SK-N-MC (cell line): ENCODE data around the gene CLCN7.

Source experiments
- DNase-seq: peaks from one replicate; pipeline ENCODE4 v3.0.0-alpha.2; 2011; ENCODE audit warnings: low read depth, low spot score
- H3K27ac ChIP-seq: fragments of 200-600 bp; sonication (generic); 2 replicates; pipeline ENCODE4 v1.5.1; 2016; ENCODE audit warnings: mixed run types
- H3K36me3 ChIP-seq: fragments of 200-600 bp; sonication (generic); 2 replicates; pipeline ENCODE4 v1.6.1; 2017; ENCODE audit warnings: antibody characterized with exemption, low read length, mixed read lengths; ENCODE audit not compliant: insufficient read depth
- H3K4me3 ChIP-seq: fragments of 200-600 bp; sonication (generic); 2 replicates; pipeline ENCODE4 v1.5.1; 2016
- H3K9ac ChIP-seq: fragments of 200-600 bp; sonication (generic); 2 replicates; pipeline ENCODE4 v1.8.0; 2017; ENCODE audit warnings: mixed run types, mixed read lengths; ENCODE audit not compliant: insufficient read length
- H3K9me3 ChIP-seq: fragments of 200-600 bp; sonication (generic); 2 replicates; pipeline ENCODE4 v1.6.1; 2017; ENCODE audit warnings: low read depth, mild to moderate bottlenecking, antibody characterized with exemption, low read length, moderate library complexity, mixed read lengths
- EZH2 ChIP-seq: fragments of 200-600 bp; sonication (generic); IDR thresholded peaks from one replicate; pipeline ENCODE4 v1.6.1; 2017; ENCODE audit warnings: antibody characterized with exemption
- FOXP2 ChIP-seq: optimal IDR thresholded peaks from 2 replicates; pipeline ENCODE3; 2011; ENCODE audit warnings: mild to moderate bottlenecking, moderate library complexity; ENCODE audit not compliant: insufficient read depth; ENCODE audit errors: extremely low read length, control extremely low read depth
- POLR2AphosphoS5 ChIP-seq: IDR thresholded peaks from 2 replicates; pipeline ENCODE4 v1.6.1; 2012; ENCODE audit warnings: mild to moderate bottlenecking, low read depth, low read length, borderline replicate concordance

CLCN7 gene

DNA sequence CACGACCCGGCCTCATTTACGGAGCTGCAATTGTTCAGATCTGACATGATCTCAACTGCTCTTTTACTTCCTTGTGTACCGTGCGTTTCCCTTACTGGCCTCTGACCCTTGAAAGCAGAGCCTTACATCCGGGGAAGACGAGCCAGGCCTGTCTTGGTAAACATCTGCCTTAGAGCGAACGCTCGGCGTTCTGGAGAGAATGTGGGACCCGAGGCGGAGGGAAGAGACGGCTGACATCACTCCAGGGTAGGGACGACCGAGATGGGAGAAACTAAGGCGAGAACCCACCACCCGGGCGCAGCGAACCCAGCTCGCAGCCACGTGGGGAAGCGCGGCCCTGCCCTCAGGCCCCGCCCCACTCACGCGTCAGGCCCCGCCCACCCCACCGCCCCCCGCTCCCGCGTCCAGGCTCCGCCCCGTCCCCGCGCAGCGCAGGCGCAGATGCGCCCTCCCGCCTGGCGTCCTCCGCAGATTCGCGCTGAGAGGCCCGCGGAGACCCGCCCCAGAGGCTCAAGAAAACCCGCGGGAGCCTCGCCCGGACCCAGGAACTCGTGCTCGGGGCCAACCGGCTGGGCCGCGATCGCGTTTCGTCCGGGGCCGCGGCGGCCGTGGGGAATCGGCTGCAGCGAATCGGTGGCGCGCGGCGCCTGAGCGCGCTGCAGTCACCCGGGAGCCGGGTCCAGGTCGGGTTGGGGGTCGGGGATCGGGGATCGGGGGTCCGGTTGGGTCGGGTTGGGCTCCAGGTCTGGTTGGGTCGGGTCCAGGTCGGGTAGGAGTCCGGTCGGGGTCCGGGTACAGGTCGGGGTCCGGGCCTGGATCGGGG lies 18.3 kb upstream of the CLCN7 start, which contains the start of gene TELO2:
Gene TELO2 (plus strand): TSS at position 438 of the 823 bp plus-strand sequence. CDS start 922 bp downstream, outside the sequence.
- TF ChIP-seq POLR2AphosphoS5 (peak; percentile 77; the same call in 1 of the 2 replicates), FOXP2 (no peak)
- Histone ChIP-seq H3K9ac (peak within 1 kb of the TSS; percentile 93), H3K36me3 (peaks cover 21% of the 10 kb centered on the region; the same call in 1 of the 2 replicates), H3K9me3 (no peaks in the 10 kb centered on the region), H3K27ac (peak within 1 kb of the TSS; percentile 84), H3K4me3 (peak within 1 kb of the TSS; percentile 93)
- DNase-seq, result peak; percentile 10

GRCh38 chr16:1492082-1492922 lies 17.5 kb upstream of the CLCN7 start:
- Histone ChIP-seq H3K36me3 (peaks cover 18% of the 10 kb centered on the region; the same call in 1 of the 2 replicates), H3K9ac (no peak overlapping the region), H3K4me3 (peak overlapping the region; percentile 93), H3K9me3 (no peaks in the 10 kb centered on the region), H3K27ac (no peak overlapping the region)
- DNase-seq, result no peak
- no peak for TF ChIP-seq POLR2AphosphoS5
- no peak for TF ChIP-seq EZH2
- no peak for TF ChIP-seq FOXP2

DNA sequence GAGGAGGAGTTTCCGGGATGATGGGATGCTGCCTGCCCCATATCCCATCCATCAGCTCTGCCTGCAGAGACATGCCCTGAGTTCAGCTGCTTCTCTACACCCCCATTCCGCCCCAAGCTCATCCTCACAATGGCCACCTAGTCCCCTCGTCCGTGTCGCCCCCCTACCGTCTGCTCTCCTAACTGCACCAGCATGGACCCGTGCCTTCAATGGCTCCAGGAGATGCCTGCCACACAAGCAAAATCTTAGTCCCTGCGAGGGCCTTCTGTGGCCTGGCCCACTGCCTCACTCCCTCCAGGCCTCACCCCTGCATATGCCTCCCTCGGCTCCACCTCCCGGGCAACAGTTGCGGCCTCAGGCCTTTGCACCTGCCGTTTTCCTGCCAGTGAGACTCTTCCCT lies 16.5 kb upstream of the CLCN7 start:
- TF ChIP-seq FOXP2 (no peak), EZH2 (no peak), POLR2AphosphoS5 (no peak)
- Histone ChIP-seq H3K36me3 (peaks cover 10% of the 10 kb centered on the region; the same call in 1 of the 2 replicates), H3K9me3 (no peaks in the 10 kb centered on the region), H3K9ac (no peak overlapping the region), H3K4me3 (no peak overlapping the region), H3K27ac (no peak overlapping the region)
- no peak for DNase-seq

DNA sequence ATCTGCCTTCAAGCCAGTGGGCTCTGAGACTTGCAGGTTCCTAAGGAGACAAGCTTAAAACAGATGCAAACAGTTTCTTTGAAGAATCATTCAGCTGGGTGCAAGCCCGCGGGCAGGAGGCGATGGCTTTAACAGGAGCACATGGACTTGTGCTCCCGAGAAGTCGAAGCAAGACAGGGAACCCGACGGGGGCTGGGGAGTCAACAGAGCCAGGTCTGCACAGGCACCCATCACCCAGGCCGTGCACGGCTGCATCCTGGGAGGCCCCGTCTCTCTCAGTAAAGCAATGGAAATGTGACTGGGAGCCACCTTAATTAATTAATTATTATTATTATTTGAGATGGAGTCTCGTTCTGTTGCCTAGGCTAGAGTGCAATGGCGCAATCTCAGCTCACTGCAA lies 14.2 kb upstream of the CLCN7 start:
- no peak overlapping the region for H3K9ac ChIP-seq
- TF ChIP-seq POLR2AphosphoS5 (no peak), EZH2 (no peak), FOXP2 (no peak)
- H3K36me3 ChIP-seq, result no peaks in the 10 kb centered on the region
- no peak overlapping the region for H3K4me3 ChIP-seq
- DNase-seq, result no peak
- H3K9me3 ChIP-seq, result no peaks in the 10 kb centered on the region
- H3K27ac ChIP-seq, result no peak overlapping the region

GRCh38 chr16:1488619-1489018 lies 13.8 kb upstream of the CLCN7 start, which contains the start of gene PTX4:
Gene PTX4, minus strand, starts transcription at chr16:1488944. Its CDS starts 35 bp downstream, at chr16:1488909.
- Histone ChIP-seq H3K4me3 (no peak within 1 kb of the TSS), H3K27ac (no peak within 1 kb of the TSS), H3K9me3 (no peaks in the 10 kb centered on the region), H3K36me3 (no peaks in the 10 kb centered on the region), H3K9ac (no peak within 1 kb of the TSS)
- TF ChIP-seq FOXP2, result no peak
- no peak for TF ChIP-seq POLR2AphosphoS5
- no peak for TF ChIP-seq EZH2
- DNase-seq, result no peak

- Histone ChIP-seq H3K4me3 (no peak overlapping the region), H3K9ac (no peak overlapping the region), H3K27ac (no peak overlapping the region), H3K36me3 (no peaks in the 10 kb centered on the region), H3K9me3 (no peaks in the 10 kb centered on the region)
- no peak for TF ChIP-seq POLR2AphosphoS5
- TF ChIP-seq EZH2, result no peak
- TF ChIP-seq FOXP2, result no peak
- DNase-seq, result no peak
Measured at GRCh38 chr16:1488054-1488601, 13.3 kb upstream of the CLCN7 start.

GRCh38 chr16:1487395-1488053 lies 12.7 kb upstream of the CLCN7 start:
- H3K27ac ChIP-seq, result no peak overlapping the region
- no peaks in the 10 kb centered on the region for H3K9me3 ChIP-seq
- no peak overlapping the region for H3K9ac ChIP-seq
- H3K36me3 ChIP-seq, result no peaks in the 10 kb centered on the region
- no peak for DNase-seq
- TF ChIP-seq FOXP2 (no peak), EZH2 (no peak), POLR2AphosphoS5 (no peak)
- H3K4me3 ChIP-seq, result no peak overlapping the region
